GM10266 (cell line): Measurements from ENCODE around the gene GTF2F2.

Source experiments
- DNase-seq: peaks from one replicate; pipeline ENCODE4 v3.0.0; 2012; ENCODE audit errors: extremely low spot score
- CTCF ChIP-seq: IDR thresholded peaks from 2 replicates; pipeline ENCODE4 v1.5.1; 2012; ENCODE audit warnings: mild to moderate bottlenecking, low read depth; ENCODE audit not compliant: control insufficient read depth, insufficient read depth; ENCODE audit errors: missing control alignments

Gene GTF2F2

DNA sequence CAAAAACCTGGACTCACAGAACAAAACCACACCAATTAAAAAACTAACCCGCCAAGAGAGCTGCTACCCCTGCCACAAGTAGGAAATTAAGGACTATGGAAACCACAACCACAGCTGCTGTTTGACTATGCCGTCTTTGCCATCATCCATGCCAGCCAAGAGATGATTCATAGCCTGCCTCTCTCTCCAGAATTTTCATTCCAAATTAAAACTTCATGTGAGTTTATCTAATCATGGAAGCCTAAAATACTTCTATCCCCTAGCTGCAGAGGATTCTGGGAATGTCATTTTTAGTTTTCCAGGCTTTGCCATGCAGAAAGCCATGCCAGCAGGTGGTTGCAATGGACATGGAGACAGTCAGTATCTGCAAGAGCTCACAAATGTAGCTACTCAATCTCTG lies 27.6 kb upstream of the GTF2F2 start:
- DNase-seq, result no peak
- TF ChIP-seq CTCF, result no peak

DNA sequence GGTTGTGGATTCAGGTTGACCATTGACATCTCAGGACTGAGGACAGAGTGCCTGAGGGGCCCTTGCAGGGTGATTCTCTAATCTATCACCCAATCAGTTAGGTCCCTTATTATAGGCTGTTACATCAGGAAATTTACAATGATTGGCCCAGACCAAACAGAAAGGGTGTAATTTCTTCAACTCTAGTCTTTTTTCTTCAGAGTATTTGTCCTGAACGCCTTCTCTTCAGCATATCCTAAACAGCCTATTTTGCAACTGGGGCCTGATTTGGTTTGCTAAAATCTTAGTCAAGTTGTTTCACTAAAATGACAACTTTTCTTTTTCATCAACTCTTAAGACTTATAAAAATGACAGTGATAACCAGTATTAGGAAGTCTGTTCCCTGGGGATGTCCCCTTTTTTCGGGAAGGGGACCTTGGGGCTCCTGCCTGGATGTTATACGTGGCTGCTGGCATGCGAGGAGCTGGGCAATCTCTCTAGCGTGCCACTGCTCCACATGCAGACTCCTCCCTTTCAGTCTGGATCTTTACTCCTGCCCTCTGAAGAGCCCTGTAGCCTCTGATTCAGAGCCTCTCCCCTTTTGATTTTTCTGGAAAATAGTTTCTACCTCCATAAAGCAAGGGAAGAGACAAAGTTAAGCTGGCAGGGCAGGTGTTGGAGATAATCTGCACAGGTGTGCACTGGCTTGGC lies 19.6 kb upstream of the GTF2F2 start:
- no peak for TF ChIP-seq CTCF

GRCh38 chr13:45101327-45102018 lies 18.8 kb upstream of the GTF2F2 start:
- TF ChIP-seq CTCF, result no peak
- no peak for DNase-seq

More for the DNA sequence above, 19.6 kb upstream of the GTF2F2 start:
- no peak for DNase-seq

DNA sequence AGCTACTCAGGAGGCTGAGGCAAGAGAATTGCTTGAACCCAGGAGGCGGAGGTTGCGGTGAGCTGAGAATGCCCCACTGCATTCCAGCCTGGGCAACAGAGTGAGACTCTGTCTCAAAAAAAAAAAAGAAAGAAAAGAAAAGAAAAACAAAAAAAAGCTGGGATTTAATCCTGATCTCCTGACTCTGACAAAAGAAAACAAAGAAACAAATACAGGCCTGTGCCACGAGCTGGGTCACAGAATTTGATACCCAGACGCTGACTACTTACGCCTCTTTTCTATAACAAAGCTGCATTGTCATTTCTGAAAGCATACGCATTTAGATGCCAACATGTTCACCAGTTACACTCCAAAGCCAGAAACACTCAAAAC lies 18.2 kb upstream of the GTF2F2 start:
- no peak for DNase-seq
- no peak for TF ChIP-seq CTCF

- DNase-seq, result no peak
- no peak for TF ChIP-seq CTCF
Observed at GRCh38 chr13:45103449-45103848, 16.9 kb upstream of the GTF2F2 start.

GRCh38 chr13:45104261-45104660 lies 16.0 kb upstream of the GTF2F2 start:
- no peak for TF ChIP-seq CTCF
- no peak for DNase-seq

DNA sequence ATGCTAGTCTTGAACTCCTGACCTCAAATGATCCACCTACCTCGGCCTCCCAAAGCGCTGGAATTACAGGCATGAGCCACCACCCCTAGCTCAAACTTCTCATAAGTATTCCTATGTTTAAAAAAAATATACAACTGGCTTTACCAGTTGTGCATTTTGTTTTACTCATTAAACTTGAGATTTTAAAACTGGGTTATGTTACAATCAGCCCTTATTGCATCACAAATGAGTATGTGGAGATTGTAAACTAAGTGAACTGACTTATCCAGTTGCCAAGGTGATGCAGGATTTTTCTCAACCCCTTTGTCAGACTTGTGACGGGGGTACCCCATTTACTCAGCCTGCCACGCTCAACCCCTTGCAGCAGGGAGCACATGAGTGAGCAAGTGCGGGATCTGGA lies 14.4 kb upstream of the GTF2F2 start:
- TF ChIP-seq CTCF, result no peak
- no peak for DNase-seq
